Measurements from ENCODE around the gene RAB4A. TPM values are rescaled to one million over a fixed set of nuclear protein-coding genes. Genes with fewer than 3 reads are reported as not detected.

RAB4A gene
- total RNA-seq, 1 experiment from 2014 or later = 66.7 TPM

DNA sequence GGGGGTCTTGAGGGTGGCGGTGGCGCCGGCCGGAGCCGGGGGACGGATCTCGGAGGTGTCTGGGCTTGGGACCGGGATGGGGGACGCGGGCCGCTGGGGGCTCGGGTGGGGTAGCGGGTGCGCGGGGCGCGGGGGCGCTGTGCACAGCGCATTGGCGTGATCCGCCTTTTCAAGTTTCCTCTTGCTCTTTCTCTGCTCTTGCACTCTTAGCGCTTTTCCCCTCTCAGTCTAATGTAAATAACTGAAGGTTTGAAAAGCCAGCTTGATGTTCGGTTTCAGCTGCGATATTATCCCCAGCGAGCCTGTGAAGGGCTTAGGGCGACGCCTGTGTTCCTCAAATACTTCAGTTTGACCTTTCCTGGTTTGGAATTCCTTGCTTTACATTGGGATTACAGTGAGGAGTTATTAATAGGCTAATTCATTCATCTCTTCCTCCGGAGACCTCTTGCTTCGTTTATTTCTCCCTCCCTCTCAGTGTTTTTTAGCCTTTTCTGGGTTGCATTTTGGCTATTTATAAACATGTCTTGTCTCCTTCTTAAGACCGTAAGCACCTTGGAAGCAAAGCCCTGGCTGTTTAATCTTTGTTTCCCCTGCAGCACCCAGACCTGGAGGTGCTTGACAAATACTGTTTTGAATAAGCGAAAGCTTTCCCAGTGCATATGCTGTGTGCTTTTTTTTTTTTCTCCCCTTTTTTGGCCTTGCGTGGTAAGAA lies 693 bp downstream of the RAB4A start:
- no peak overlapping the region for H2BK120ac ChIP-seq (ENCODE audit: low read depth, low read length, poor library complexity, severe bottlenecking)
- H3K27me3 ChIP-seq (ENCODE audit: insufficient read depth, low read length) = no peaks in the 10 kb centered on the region
- H3K4me1 Mint-ChIP-seq = peaks cover 28 to 32% of the 10 kb centered on the region in 2 experiments
- no peak overlapping the region for H4K8ac ChIP-seq (replicated peaks; ENCODE audit: insufficient read length, low read depth, low read length)
- H3K18ac ChIP-seq (ENCODE audit: insufficient read length, low read depth, low read length) = no peak overlapping the region
- no peak overlapping the region for H4K91ac ChIP-seq (ENCODE audit: insufficient read length, low read depth, low read length)
- peaks cover 7% of the 10 kb centered on the region; the same call in 1 of the 2 replicates for H3K4me1 ChIP-seq (ENCODE audit: insufficient read depth, low read length)
- no peak overlapping the region for H3K4ac ChIP-seq (ENCODE audit: low read depth, low read length)
- H3K27ac Mint-ChIP-seq = peak overlapping the region in 2 of 3 experiments; percentile 79 to 95; a peak in 4 of 7 replicates
- H3K14ac ChIP-seq (ENCODE audit: insufficient read depth, low read length) = no peak overlapping the region
- H3K23ac ChIP-seq (ENCODE audit: insufficient read length, low read depth, low read length) = no peak overlapping the region
- H3K79me2 ChIP-seq (ENCODE audit: insufficient read depth, low read length) = peaks cover 12% of the 10 kb centered on the region; the same call in 1 of the 2 replicates
- no peak overlapping the region for H3K27ac ChIP-seq (ENCODE audit: insufficient read length, low read depth, low read length)
- H3K23me2 ChIP-seq (ENCODE audit: insufficient read length, low read depth, low read length, poor library complexity, severe bottlenecking) = peaks cover 15% of the 10 kb centered on the region
- no CpG with 5 or more reads among the region's 32 CpGs for WGBS (ENCODE audit: extremely low coverage, insufficient read length, low lambda C conversion rate)
- H2BK20ac ChIP-seq (ENCODE audit: low read depth, low read length, poor library complexity, severe bottlenecking) = no peak overlapping the region
- H3K27me3 Mint-ChIP-seq (ENCODE audit: low read depth) = peaks cover 14% of the 10 kb centered on the region
- H2AK5ac ChIP-seq (ENCODE audit: insufficient read length, low read length) = no peak overlapping the region
- no peak overlapping the region for H2BK15ac ChIP-seq (ENCODE audit: low read depth, low read length)
- H3K4me3 Mint-ChIP-seq = peak overlapping the region; percentile 89 to 98
- H3K4me2 ChIP-seq (ENCODE audit: insufficient read depth, insufficient read length, low read length) = peak overlapping the region; percentile 91
- no peaks in the 10 kb centered on the region for H4K20me1 ChIP-seq (ENCODE audit: control insufficient read depth, insufficient read depth, insufficient read length)
- H2BK12ac ChIP-seq (ENCODE audit: insufficient read length, low read depth, low read length) = no peak overlapping the region
- H3K79me1 ChIP-seq (ENCODE audit: insufficient read depth, low read depth, low read length, poor library complexity, severe bottlenecking) = peaks cover 5% of the 10 kb centered on the region
- peak; percentile 25; the same call in 1 of the 3 replicates for TF ChIP-seq CTCF (conservative IDR thresholded peaks at IDR 0.05)
- H3T11ph ChIP-seq (ENCODE audit: low read length) = no peak overlapping the region
- DNase-seq = no peak
- no peak overlapping the region for H2BK5ac ChIP-seq (ENCODE audit: insufficient read length, low read length)
- peak overlapping the region; percentile 53 for H3K9ac ChIP-seq (ENCODE audit: extremely low read depth, insufficient read length, low read length)
- H3K9me3 ChIP-seq (ENCODE audit: control insufficient read depth, low read depth, low read length) = no peaks in the 10 kb centered on the region
- H3K56ac ChIP-seq (ENCODE audit: insufficient read length, low read depth, low read length) = no peak overlapping the region
- no peak overlapping the region for H4K5ac ChIP-seq (ENCODE audit: insufficient read length, low read depth, low read length)
- peaks cover 5 to 11% (median 9%) of the 10 kb centered on the region in 3 experiments; a peak in 6 of 7 replicates for H3K36me3 Mint-ChIP-seq (ENCODE audit: insufficient read depth in 1 of 3, low read depth in 3 of 3)
- H3K9me3 Mint-ChIP-seq = peaks cover 7 to 9% of the 10 kb centered on the region in 2 experiments
- no peak overlapping the region for H2AFZ ChIP-seq (ENCODE audit: low read length)
